Gastrocnemius medialis (tissue), 4 donors: Measurements from ENCODE around the gene KAZN.

ENCODE experiments used
- CTCF ChIP-seq, 5 experiments: fragments of 450-650 bp in 3 of 5; fragments of 200-600 bp in 2 of 5; sonication (generic) in 2 of 5; IDR thresholded peaks in 4 of 5; conservative IDR thresholded peaks in 1 of 5; 1 replicate in 4 of 5; 2 replicates in 1 of 5; pipeline ENCODE4 v1.5.1; 2016 to 2019; ENCODE audit warnings: antibody characterized with exemption in 5 of 5, mild to moderate bottlenecking in 3 of 5, moderate library complexity in 3 of 5
- POLR2A ChIP-seq, 2 donors: fragments of 450-650 bp; IDR thresholded peaks; one replicate each; pipeline ENCODE4 v1.6.1; 2017; ENCODE audit warnings: antibody characterized with exemption in 2 of 2, mild to moderate bottlenecking in 2 of 2, moderate library complexity in 2 of 2

GRCh38 chr1:15002325-15002724 is 403.8 kb downstream of the KAZN start:
- TF ChIP-seq CTCF (IDR thresholded peaks at IDR 0.05 in 4 of 5, conservative IDR thresholded peaks at IDR 0.05 in 1 of 5) (no peak), POLR2A (IDR thresholded peaks at IDR 0.05) (no peak)
